H9 (cell line): ENCODE data around the gene POR. TPM values are rescaled to one million over a fixed set of nuclear protein-coding genes. Genes with fewer than 3 reads are reported as not detected.

ENCODE experiments used
- DNase-seq: peaks from one replicate; pipeline ENCODE4 v3.0.0-alpha.2; 2017
- H2AFZ ChIP-seq: one replicate; pipeline ENCODE4 v1.6.1; 2013; ENCODE audit warnings: mild to moderate bottlenecking, low read length, control low read depth, moderate library complexity
- H2AK5ac ChIP-seq: 2 replicates; pipeline ENCODE4 v1.6.1; 2013; ENCODE audit warnings: low read length, control low read depth, mixed read lengths; ENCODE audit not compliant: insufficient read length
- H2BK120ac ChIP-seq: one replicate; pipeline ENCODE4 v1.6.1; 2013; ENCODE audit warnings: low read depth, mild to moderate bottlenecking, low read length, control low read depth, inconsistent platforms; ENCODE audit not compliant: poor library complexity, severe bottlenecking
- H2BK12ac ChIP-seq: 2 replicates; pipeline ENCODE4 v1.6.1; 2013; ENCODE audit warnings: low read length, control low read depth, mixed read lengths, low read depth; ENCODE audit not compliant: insufficient read length
- H2BK15ac ChIP-seq: 2 replicates; pipeline ENCODE4 v1.6.1; 2013; ENCODE audit warnings: low read depth, low read length, control low read depth
- H2BK20ac ChIP-seq: one replicate; pipeline ENCODE4 v1.6.1; 2013; ENCODE audit warnings: low read depth, mild to moderate bottlenecking, low read length, control low read depth, inconsistent platforms; ENCODE audit not compliant: poor library complexity, severe bottlenecking
- H2BK5ac ChIP-seq: 2 replicates; pipeline ENCODE4 v1.6.1; 2013; ENCODE audit warnings: low read length, control low read depth, mixed read lengths; ENCODE audit not compliant: insufficient read length
- H3K14ac ChIP-seq: 2 replicates; pipeline ENCODE4 v1.6.1; 2013; ENCODE audit warnings: low read length, control low read depth; ENCODE audit not compliant: insufficient read depth
- H3K18ac ChIP-seq: 2 replicates; pipeline ENCODE4 v1.6.1; 2013; ENCODE audit warnings: low read depth, mild to moderate bottlenecking, mixed read lengths, low read length, control low read depth; ENCODE audit not compliant: insufficient read length
- H3K23ac ChIP-seq: 2 replicates; pipeline ENCODE4 v1.6.1; 2013; ENCODE audit warnings: low read length, control low read depth, mixed read lengths, low read depth; ENCODE audit not compliant: insufficient read length
- H3K23me2 ChIP-seq: 2 replicates; pipeline ENCODE4 v1.6.1; 2013; ENCODE audit warnings: low read depth, mild to moderate bottlenecking, mixed read lengths, low read length, control low read depth; ENCODE audit not compliant: insufficient read length, poor library complexity, severe bottlenecking
- H3K27ac ChIP-seq: 2 replicates; pipeline ENCODE4 v1.5.1; 2013; ENCODE audit warnings: low read length, control low read depth, mixed read lengths, low read depth; ENCODE audit not compliant: insufficient read length
- H3K27me3 ChIP-seq: 2 replicates; pipeline ENCODE4 v1.6.1; 2013; ENCODE audit warnings: low read length, control low read depth, inconsistent platforms; ENCODE audit not compliant: insufficient read depth
- H3K4ac ChIP-seq: 2 replicates; pipeline ENCODE4 v1.6.1; 2013; ENCODE audit warnings: low read depth, mild to moderate bottlenecking, control low read depth, inconsistent platforms, low read length, moderate library complexity
- H3K4me1 ChIP-seq: 2 replicates; pipeline ENCODE4 v1.6.1; 2013; ENCODE audit warnings: low read length, control low read depth, inconsistent platforms; ENCODE audit not compliant: insufficient read depth
- H3K4me2 ChIP-seq: 2 replicates; pipeline ENCODE4 v1.6.1; 2013; ENCODE audit warnings: low read length, control low read depth, mixed read lengths; ENCODE audit not compliant: insufficient read length, insufficient read depth
- H3K56ac ChIP-seq: 2 replicates; pipeline ENCODE4 v1.6.1; 2013; ENCODE audit warnings: low read depth, mild to moderate bottlenecking, mixed read lengths, low read length, control low read depth; ENCODE audit not compliant: insufficient read length
- H3K79me1 ChIP-seq: 2 replicates; pipeline ENCODE4 v1.6.1; 2013; ENCODE audit warnings: low read depth, mild to moderate bottlenecking, moderate library complexity, low read length, control low read depth, inconsistent platforms; ENCODE audit not compliant: insufficient read depth, poor library complexity, severe bottlenecking
- H3K79me2 ChIP-seq: 2 replicates; pipeline ENCODE4 v1.6.1; 2013; ENCODE audit warnings: low read length, control low read depth, inconsistent platforms; ENCODE audit not compliant: insufficient read depth
- H3K9ac ChIP-seq: 2 replicates; pipeline ENCODE4 v1.6.1; 2013; ENCODE audit warnings: low read length, control low read depth, mixed read lengths; ENCODE audit not compliant: insufficient read length; ENCODE audit errors: extremely low read depth
- H3K9me3 ChIP-seq: one replicate; pipeline ENCODE4 v1.6.1; 2013; ENCODE audit warnings: low read depth, low read length, inconsistent platforms; ENCODE audit not compliant: control insufficient read depth
- H3T11ph ChIP-seq: one replicate; pipeline ENCODE4 v1.6.1; 2013; ENCODE audit warnings: mild to moderate bottlenecking, low read length, control low read depth, inconsistent platforms
- H4K20me1 ChIP-seq: one replicate; pipeline ENCODE4 v1.6.1; 2013; ENCODE audit not compliant: control insufficient read depth, insufficient read length, insufficient read depth
- H4K5ac ChIP-seq: 2 replicates; pipeline ENCODE4 v1.6.1; 2013; ENCODE audit warnings: low read depth, mild to moderate bottlenecking, mixed read lengths, low read length, control low read depth; ENCODE audit not compliant: insufficient read length
- H4K8ac ChIP-seq: replicated peaks from 2 replicates; pipeline ENCODE4 v1.6.1; 2013; ENCODE audit warnings: low read length, control low read depth, mixed read lengths, low read depth; ENCODE audit not compliant: insufficient read length
- H4K91ac ChIP-seq: 2 replicates; pipeline ENCODE4 v1.6.1; 2013; ENCODE audit warnings: low read depth, mild to moderate bottlenecking, moderate library complexity, mixed read lengths, low read length, control low read depth; ENCODE audit not compliant: insufficient read length
- H3K27ac Mint-ChIP-seq, 3 experiments: 2 replicates in 2 of 3; 3 replicates in 1 of 3; pipeline ENCODE4 v1.8.0; 2020 to 2021; ENCODE audit warnings: mixed read lengths in 3 of 3, mild to moderate bottlenecking in 1 of 3, moderate library complexity in 1 of 3
- H3K27me3 Mint-ChIP-seq: 2 replicates; pipeline ENCODE4 v1.8.0; 2021; ENCODE audit warnings: low read depth, mild to moderate bottlenecking, moderate library complexity, mixed read lengths
- H3K36me3 Mint-ChIP-seq, 3 experiments: 2 replicates in 2 of 3; 3 replicates in 1 of 3; pipeline ENCODE4 v1.8.0; 2020 to 2021; ENCODE audit warnings: low read depth in 3 of 3, mixed read lengths in 3 of 3; ENCODE audit not compliant: insufficient read depth in 1 of 3
- H3K4me1 Mint-ChIP-seq, 2 experiments: 2 replicates each; pipeline ENCODE4 v1.8.0; 2020; ENCODE audit warnings: mixed read lengths in 2 of 2
- H3K4me3 Mint-ChIP-seq, 2 experiments: 2 replicates in 1 of 2; 3 replicates in 1 of 2; pipeline ENCODE4 v1.8.0; 2020 to 2021; ENCODE audit warnings: mild to moderate bottlenecking in 2 of 2, mixed read lengths in 2 of 2, moderate library complexity in 1 of 2
- H3K9me3 Mint-ChIP-seq, 2 experiments: 2 replicates in 1 of 2; 3 replicates in 1 of 2; pipeline ENCODE4 v1.8.0; 2020; ENCODE audit warnings: mild to moderate bottlenecking in 2 of 2, mixed read lengths in 2 of 2, moderate library complexity in 1 of 2
- CTCF ChIP-seq: fragments of 200-600 bp; sonication (generic); conservative IDR thresholded peaks from 3 replicates; pipeline ENCODE4 v1.8.0; 2021; ENCODE audit warnings: antibody characterized with exemption, mild to moderate bottlenecking
- WGBS: extraction: QIAGEN DNeasy Blood & Tissue Kit; methylation state at CpG from one replicate; pipeline ENCODE4 v1.1.7; 2013; ENCODE audit warnings: missing lambda C conversion rate, low lambda C conversion rate, mixed read lengths; ENCODE audit not compliant: insufficient read length; ENCODE audit errors: extremely low coverage; 5-methylcytosine and 5-hydroxymethylcytosine counted together
- total RNA-seq: library from RNA; stranded (reverse); gene quantifications from 2 replicates; pipeline ENCODE4 v1.2.1, GENCODE V29; 2021

Gene POR
- total RNA-seq, 1 experiment from 2014 or later: 128 TPM

- Mint-ChIP-seq H3K4me3 (no peak overlapping the region), H3K36me3 (peaks cover 13 to 43% (median 38%) of the 10 kb centered on the region in 3 experiments; a peak in 6 of 7 replicates), H3K9me3 (no peaks in the 10 kb centered on the region), H3K4me1 (peaks cover 4 to 5% of the 10 kb centered on the region in 2 experiments; a peak in 2 of 4 replicates), H3K27ac (peak overlapping the region in 1 of 3 experiments; percentile 22; a peak in 1 of 7 replicates), H3K27me3 (no peaks in the 10 kb centered on the region)
- Histone ChIP-seq H4K91ac (no peak overlapping the region), H3K9ac (no peak overlapping the region), H3K4me2 (no peak overlapping the region), H2BK12ac (no peak overlapping the region), H4K8ac (no peak overlapping the region), H2BK120ac (no peak overlapping the region), H3K27me3 (no peaks in the 10 kb centered on the region), H4K20me1 (no peaks in the 10 kb centered on the region), H2BK20ac (no peak overlapping the region), H3K79me2 (no peaks in the 10 kb centered on the region), H3K4ac (no peak overlapping the region), H2AFZ (no peak overlapping the region), H3K18ac (no peak overlapping the region), H3K79me1 (no peaks in the 10 kb centered on the region), H3T11ph (no peak overlapping the region), H3K27ac (no peak overlapping the region), H2AK5ac (no peak overlapping the region), H2BK5ac (no peak overlapping the region), H3K14ac (no peak overlapping the region), H2BK15ac (no peak overlapping the region), H4K5ac (no peak overlapping the region), H3K4me1 (no peaks in the 10 kb centered on the region), H3K23me2 (no peaks in the 10 kb centered on the region), H3K9me3 (no peaks in the 10 kb centered on the region), H3K23ac (no peak overlapping the region), H3K56ac (no peak overlapping the region)
- WGBS: no CpG with 5 or more reads among the region's 18 CpGs
- DNase-seq: no peak
- TF ChIP-seq CTCF: no peak
Observed at GRCh38 chr7:75962607-75963380, 47.8 kb downstream of the POR start.
